Activated CD8-positive, alpha-beta T cell treated with anti-CD3 and anti-CD28 coated beads for 36 hours (primary cell): ENCODE data around the gene ITPR1. TPM values are rescaled to one million over a fixed set of nuclear protein-coding genes. Genes with fewer than 3 reads are reported as not detected.

Experiments
- ATAC-seq: fragments of 200-7000 bp; cut with Tn5 transposase; one replicate; pipeline ENCODE4 v1.10.0; 2021; ENCODE audit warnings: mild to moderate bottlenecking, moderate library complexity
- CTCF ChIA-PET: fragments of 350-600 bp; sonication (Branson Sonifier 250); formaldehyde crosslinking; loops from one replicate; lab custom pipeline; 2021; ENCODE audit warnings: antibody characterized with exemption; lab: Charles Lee
- POLR2A ChIA-PET: fragments of 350-600 bp; sonication (Branson Sonifier 250); formaldehyde crosslinking; loops from one replicate; lab custom pipeline; 2021; ENCODE audit warnings: antibody characterized with exemption; lab: Charles Lee
- DNase-seq: peaks from one replicate; pipeline ENCODE4 v3.0.0-alpha.2; 2020
- H3K27ac Mint-ChIP-seq: one replicate; pipeline ENCODE4 v1.8.0; 2021; ENCODE audit warnings: mild to moderate bottlenecking, mixed read lengths
- H3K27me3 Mint-ChIP-seq: one replicate; pipeline ENCODE4 v1.8.0; 2021; ENCODE audit warnings: mixed read lengths
- H3K36me3 Mint-ChIP-seq: one replicate; pipeline ENCODE4 v1.8.0; 2021; ENCODE audit warnings: low read depth, mixed read lengths
- H3K4me1 Mint-ChIP-seq: one replicate; pipeline ENCODE4 v1.8.0; 2021; ENCODE audit warnings: low read depth, mixed read lengths
- H3K4me3 Mint-ChIP-seq: one replicate; pipeline ENCODE4 v1.8.0; 2021; ENCODE audit warnings: mild to moderate bottlenecking, moderate library complexity, mixed read lengths
- H3K9me3 Mint-ChIP-seq: one replicate; pipeline ENCODE4 v1.8.0; 2021; ENCODE audit warnings: mixed read lengths
- intact Hi-C: fragments of 100-400 bp; cut with micrococcal nuclease; formaldehyde crosslinking; loops from one replicate; pipeline ENCODE4 v1.10.0; 2022
- total RNA-seq, 2 experiments: library from RNA; stranded (reverse); gene quantifications; one replicate each; pipeline ENCODE4 v1.2.3, GENCODE V29; 2021
- TF ChIP-seq, protein P1 (sequence below): fragments of 200-600 bp; IDR thresholded peaks from one replicate; pipeline ENCODE4 v1.8.0; 2022; ENCODE audit warnings: antibody characterized with exemption, mild to moderate bottlenecking

ITPR1 gene
- total RNA-seq, 2 experiments from 2014 or later: 93.9 to 98.2 TPM

DNA sequence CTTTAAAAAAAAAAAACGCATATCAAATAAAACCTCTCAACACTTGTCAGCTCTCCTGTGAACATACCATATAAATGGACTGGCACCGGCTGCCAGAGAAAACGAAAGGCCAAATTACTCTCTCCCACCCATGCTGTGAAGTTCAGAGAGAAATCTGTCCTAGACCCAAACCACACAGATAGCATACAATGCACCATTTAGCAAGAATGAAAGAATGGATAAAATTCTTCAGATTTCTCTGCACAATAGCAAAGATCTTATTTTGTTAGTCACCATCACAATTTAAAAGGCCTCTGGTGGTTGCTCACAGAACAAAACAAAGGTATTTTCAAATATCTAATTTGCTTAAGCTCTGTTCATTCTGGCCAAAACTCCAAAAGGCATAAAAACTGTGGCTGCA lies 392.2 kb downstream of the ITPR1 start:
- Mint-ChIP-seq H3K9me3 (peaks cover 3% of the 10 kb centered on the region), H3K4me3 (no peak overlapping the region), H3K36me3 (no peaks in the 10 kb centered on the region), H3K4me1 (peaks cover 53% of the 10 kb centered on the region), H3K27me3 (no peaks in the 10 kb centered on the region), H3K27ac (no peak overlapping the region)
- intact Hi-C loops: loop anchor here (5.0 kb wide), 1 partner anchor 33 kb away; no protein-coding TSS in a partner anchor
- TF ChIP-seq, protein P1, sequence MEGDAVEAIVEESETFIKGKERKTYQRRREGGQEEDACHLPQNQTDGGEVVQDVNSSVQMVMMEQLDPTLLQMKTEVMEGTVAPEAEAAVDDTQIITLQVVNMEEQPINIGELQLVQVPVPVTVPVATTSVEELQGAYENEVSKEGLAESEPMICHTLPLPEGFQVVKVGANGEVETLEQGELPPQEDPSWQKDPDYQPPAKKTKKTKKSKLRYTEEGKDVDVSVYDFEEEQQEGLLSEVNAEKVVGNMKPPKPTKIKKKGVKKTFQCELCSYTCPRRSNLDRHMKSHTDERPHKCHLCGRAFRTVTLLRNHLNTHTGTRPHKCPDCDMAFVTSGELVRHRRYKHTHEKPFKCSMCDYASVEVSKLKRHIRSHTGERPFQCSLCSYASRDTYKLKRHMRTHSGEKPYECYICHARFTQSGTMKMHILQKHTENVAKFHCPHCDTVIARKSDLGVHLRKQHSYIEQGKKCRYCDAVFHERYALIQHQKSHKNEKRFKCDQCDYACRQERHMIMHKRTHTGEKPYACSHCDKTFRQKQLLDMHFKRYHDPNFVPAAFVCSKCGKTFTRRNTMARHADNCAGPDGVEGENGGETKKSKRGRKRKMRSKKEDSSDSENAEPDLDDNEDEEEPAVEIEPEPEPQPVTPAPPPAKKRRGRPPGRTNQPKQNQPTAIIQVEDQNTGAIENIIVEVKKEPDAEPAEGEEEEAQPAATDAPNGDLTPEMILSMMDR: no peak
- DNase-seq: no peak
- ChIA-PET CTCF (interaction anchor here (0.7 to 2.1 kb wide), 8 partner anchors 9 to 137 kb away, joined by 3 to 7 read pairs (median 4); no protein-coding TSS in a partner anchor), POLR2A (no interaction called here)
- ATAC-seq: no peak

DNA sequence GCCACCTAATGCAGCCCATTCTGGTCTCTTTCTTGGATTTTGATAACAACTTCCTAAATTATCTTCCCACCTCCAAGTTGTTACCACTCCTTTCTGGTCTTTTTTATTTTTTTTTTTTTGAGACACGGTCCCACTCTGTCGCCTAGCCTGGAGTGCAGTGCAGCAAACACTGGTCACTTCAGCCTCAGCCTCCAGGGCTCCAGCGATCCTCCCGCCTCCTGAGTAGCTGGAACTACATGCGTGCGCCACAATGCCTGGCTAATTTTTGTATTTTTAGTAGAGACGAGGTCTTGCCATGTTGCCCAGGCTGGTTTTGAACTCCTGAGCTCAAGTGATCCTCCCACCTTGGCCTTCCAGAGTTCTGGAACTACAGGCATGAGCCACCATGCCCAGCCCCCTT lies 393.3 kb downstream of the ITPR1 start:
- no peak overlapping the region for H3K4me3 Mint-ChIP-seq
- ChIA-PET POLR2A (no interaction called here), CTCF (no interaction called here)
- DNase-seq (no peak), ATAC-seq (no peak)
- intact Hi-C loops: loop anchor here (5.0 kb wide), 1 partner anchor 34 kb away; no protein-coding TSS in a partner anchor
- peaks cover 3% of the 10 kb centered on the region for H3K9me3 Mint-ChIP-seq
- H3K4me1 Mint-ChIP-seq: peaks cover 45% of the 10 kb centered on the region
- no peak overlapping the region for H3K27ac Mint-ChIP-seq
- H3K27me3 Mint-ChIP-seq: no peaks in the 10 kb centered on the region
- TF ChIP-seq, protein P1: no peak
- H3K36me3 Mint-ChIP-seq: no peaks in the 10 kb centered on the region

DNA sequence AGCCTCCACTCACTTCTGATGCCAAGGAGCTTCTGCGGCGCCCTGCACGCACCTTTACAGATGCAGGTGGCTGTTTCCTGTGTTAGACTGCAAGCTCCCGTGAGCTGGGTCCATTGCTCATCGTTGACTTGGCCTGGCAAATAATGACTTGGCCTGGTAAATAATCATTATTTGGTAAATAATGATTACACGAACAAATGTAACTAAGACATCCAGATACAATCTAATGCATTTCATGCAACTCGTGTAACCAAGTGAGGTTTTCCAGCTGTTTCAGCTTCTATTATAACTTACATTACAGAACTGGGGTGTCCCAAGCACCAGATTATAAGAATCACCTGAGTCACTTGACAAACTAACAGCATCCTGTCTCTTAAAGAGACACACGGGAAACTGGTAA lies 394.0 kb downstream of the ITPR1 start:
- TF ChIP-seq, protein P1: no peak
- Mint-ChIP-seq H3K36me3 (no peaks in the 10 kb centered on the region), H3K27me3 (no peaks in the 10 kb centered on the region), H3K27ac (no peak overlapping the region), H3K9me3 (peaks cover 3% of the 10 kb centered on the region), H3K4me1 (peaks cover 45% of the 10 kb centered on the region), H3K4me3 (no peak overlapping the region)
- ChIA-PET CTCF (no interaction called here), POLR2A (no interaction called here)
- ATAC-seq (no peak), DNase-seq (no peak)
- intact Hi-C loops: loop anchor here (5.0 kb wide), 1 partner anchor 35 kb away; no protein-coding TSS in a partner anchor

DNA sequence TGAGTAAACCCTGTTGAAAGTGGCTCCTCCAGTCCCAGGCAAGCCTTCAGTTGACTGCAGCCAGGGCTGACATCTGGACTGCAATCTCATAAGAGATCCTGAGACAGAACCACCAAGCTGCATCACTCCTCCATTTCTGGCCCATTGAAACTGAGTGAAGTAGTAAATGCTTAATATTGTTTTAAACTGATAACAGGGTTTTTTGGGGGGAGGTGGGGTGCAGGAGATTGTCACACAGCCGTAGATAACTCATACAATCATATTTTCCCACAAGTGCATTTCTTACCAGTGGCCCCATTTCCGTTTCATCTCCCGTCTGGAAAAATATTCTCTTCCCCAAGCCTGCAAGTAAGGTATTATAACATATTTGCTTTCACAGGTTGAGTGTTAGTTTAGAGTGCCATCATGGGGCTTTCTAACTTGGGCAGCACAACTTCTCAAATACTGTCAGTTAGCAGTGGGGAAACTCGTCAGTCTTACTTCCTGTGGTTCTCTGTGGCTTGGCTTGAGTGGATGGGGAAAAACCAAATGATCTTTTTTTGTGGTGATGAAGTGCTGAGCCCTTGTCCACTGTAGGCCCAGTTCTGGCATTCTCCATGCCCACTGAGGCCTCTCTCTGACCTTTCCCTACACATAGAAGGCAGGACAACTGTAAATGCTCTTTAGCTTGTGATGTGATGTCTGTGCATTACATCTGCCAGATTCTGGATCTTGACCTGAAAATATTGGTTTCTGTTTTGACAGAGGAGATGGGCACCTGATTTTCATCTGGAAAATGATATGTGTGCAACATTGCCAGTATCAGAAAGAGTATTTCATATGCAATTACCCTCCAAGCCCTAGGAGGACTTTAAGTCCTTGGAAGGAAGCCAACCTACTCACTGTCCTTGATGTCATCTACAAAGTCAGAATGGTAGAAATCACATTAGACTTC lies 396.0 kb downstream of the ITPR1 start:
- peaks cover 40% of the 10 kb centered on the region for H3K4me1 Mint-ChIP-seq
- intact Hi-C loops: loop anchor here (5.0 kb wide), 1 partner anchor 37 kb away; no protein-coding TSS in a partner anchor
- H3K36me3 Mint-ChIP-seq: no peaks in the 10 kb centered on the region
- ATAC-seq: peak; percentile 88
- CTCF ChIA-PET: interaction anchor here (0.6 to 1.5 kb wide), 3 partner anchors 8 to 178 kb away, joined by 3 read pairs; no protein-coding TSS in a partner anchor
- POLR2A ChIA-PET: interaction anchor here (1.0 to 2.7 kb wide), 8 partner anchors 9 to 294 kb away, joined by 3 to 12 read pairs (median 3); partner anchors contain the start of gene BHLHE40
- peak overlapping the region; percentile 88 for H3K27ac Mint-ChIP-seq
- peak; percentile 59 for DNase-seq
- TF ChIP-seq, protein P1: no peak
- no peak overlapping the region for H3K4me3 Mint-ChIP-seq
- peaks cover 3% of the 10 kb centered on the region for H3K9me3 Mint-ChIP-seq
- H3K27me3 Mint-ChIP-seq: no peaks in the 10 kb centered on the region
